NCI-H1048 (cell line): ENCODE results near the gene FXYD1.
"Not testable (repeated sequence)": the region's sequence is repeated elsewhere in the genome, so short reads cannot be mapped to it uniquely, and the experiment has no call there.

Source experiments
- DNase-seq: peaks from one replicate; lab custom pipeline; 2025; lab: John Stamatoyannopoulos, UW

FXYD1 gene

DNA sequence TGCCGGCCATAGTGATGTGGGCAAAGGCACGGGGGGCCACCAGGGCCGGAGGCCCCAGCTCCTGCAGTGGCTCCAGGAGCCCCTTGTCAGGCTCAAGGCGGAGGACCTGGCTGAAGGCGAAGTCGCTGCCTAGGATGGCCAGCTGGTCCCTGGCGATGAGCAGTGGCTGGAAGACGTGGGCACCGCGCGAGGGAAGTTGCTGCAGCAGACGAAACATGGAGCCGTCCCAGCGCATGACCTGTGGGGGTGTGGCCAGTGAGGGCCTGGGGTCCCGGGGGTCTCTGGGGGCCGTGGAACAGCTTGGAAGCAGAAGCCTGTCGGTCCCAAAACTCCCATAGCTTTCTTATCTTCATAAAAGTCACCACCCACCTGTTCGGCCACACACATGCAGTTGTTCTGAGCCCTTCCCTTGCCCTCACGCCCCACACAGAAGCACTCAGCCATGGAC is 13.3 kb upstream of the FXYD1 start:
- no peak for DNase-seq

DNA sequence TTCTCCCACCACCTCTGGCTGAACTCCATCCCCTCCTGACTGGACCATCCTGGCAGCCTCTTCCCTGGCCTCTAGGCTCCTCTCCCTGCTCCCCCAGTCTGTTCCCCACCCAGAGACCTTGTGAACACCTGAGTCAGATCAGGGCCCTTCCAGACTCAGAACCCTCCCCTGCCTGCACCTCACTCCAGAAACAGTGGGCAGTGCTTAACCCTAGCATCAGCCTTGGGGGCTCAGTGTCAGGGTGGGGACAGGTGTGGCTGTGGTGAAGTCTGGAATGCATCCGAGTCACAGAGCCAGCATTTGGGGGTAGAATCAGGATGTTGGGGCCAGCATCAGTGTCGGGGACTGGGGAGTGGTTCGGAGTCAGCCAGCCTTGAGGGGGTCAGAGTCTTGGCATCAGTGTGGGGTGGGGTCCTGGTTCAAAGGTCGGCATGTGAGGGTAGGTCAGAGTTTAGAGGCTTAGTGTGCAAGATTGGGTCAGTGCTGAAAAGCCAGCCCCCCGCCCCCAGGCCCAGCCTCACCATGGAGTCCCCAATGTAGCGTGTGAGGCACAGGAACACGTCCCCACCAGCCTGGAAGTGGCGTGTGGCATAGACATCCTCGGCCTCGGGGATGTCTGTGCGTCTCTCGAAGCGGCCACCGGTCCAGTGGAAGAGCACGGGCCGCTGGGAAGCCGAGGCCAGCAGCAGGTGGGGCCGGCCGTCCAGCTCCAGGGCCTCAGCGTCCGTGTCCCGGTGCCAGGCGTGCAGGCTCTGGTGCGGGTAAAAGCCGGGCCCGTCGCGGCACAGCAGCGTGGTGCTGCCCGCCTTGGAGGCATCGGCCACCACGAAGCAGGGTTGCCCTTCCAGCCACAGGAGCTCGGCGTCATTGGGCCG is 12.6 kb upstream of the FXYD1 start:
- no peak for DNase-seq

DNA sequence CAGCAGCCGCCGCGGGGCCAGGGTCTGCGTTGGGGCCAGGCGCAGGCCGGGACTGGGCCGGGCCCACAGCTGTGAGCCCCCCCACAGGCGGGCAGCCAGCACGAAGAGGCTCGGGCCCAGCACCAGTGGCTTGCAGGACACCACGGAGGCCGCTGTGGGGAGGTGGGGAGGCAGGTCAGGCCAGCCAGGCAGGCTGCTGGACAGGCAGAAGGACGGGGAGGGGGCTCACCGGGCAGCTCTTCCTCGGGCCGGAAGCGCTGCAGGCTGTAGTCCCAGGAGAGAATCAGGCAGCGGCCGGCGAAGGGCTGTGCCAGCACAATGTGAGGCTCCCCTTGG is 12.0 kb upstream of the FXYD1 start:
- no peak for DNase-seq

DNA sequence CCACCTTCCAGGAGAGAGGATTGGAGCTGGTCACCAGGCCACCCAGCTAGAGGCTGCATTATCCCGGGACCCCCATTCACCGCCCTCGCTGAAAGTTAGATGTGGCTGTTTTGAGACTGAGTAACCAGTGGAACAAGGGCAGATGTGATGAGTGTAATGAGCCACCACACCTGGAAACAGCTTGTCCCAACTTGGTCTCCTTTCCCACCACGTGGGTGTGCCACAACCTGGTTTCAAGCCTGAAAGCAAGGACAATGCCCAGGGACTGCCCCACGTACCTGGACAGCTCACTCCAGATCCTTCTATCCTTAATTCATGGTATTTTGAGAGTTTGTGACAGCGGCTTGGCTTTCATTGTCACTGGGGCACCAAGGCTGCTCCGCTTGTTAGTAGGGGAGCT is 10.8 kb upstream of the FXYD1 start:
- no peak for DNase-seq

DNA sequence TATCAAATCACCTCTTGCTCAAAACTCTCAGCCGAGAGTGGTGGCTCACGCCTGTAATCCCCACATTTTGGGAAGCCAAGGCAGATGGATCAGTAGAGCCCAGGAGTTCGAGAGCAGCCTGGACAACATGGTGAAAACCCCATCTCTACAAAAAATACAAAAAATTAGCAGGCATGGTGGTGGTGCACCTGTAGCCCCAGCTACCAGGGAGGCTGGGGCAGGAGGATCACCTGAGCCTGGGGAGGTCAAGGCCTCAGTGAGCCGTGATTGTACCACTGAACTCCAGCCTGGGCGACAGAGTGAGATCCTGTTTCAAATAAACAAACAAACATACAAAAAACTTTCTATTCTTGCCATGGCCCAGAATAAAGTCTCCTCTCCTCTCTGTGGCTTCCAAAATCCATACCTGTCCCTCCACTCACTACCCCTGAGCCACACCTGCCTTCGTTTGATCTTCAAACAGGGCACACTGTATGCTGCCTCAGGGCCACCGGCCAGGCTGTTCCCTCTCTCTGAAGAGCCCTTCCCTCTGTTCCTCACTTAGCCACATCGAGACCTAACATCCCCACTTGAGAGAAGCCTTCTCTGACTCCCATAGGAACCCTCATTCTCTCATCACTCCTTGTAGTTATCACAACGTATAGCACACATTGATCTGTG is 10.1 kb upstream of the FXYD1 start:
- DNase-seq, result no peak

DNA sequence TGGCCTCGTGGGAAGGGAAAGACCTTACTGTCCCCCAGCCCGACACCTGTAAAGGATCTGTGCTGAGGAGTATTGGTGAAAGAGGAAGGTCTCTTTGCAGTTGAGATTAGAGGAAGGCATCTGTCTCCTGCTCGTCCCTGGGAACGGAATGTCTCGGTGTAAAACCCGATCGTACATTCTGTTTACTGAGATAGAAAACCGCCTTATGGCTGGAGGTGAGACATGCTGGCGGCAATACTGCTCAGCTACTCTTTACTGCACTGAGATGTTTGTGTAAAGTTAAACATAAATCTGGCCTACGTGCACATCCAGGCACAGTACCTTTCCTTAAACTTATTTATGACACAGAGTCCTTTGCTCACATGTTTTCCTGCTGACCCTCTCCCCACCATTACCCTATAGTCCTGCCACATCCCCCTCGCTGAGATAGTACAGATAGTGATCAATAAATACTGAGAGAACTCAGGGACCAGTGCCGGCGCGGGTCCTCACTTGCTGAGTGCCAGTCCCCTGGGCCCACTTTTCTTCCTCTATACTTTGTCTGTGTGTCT is 8.8 kb upstream of the FXYD1 start:
- DNase-seq, result not testable (repeated sequence)

DNA sequence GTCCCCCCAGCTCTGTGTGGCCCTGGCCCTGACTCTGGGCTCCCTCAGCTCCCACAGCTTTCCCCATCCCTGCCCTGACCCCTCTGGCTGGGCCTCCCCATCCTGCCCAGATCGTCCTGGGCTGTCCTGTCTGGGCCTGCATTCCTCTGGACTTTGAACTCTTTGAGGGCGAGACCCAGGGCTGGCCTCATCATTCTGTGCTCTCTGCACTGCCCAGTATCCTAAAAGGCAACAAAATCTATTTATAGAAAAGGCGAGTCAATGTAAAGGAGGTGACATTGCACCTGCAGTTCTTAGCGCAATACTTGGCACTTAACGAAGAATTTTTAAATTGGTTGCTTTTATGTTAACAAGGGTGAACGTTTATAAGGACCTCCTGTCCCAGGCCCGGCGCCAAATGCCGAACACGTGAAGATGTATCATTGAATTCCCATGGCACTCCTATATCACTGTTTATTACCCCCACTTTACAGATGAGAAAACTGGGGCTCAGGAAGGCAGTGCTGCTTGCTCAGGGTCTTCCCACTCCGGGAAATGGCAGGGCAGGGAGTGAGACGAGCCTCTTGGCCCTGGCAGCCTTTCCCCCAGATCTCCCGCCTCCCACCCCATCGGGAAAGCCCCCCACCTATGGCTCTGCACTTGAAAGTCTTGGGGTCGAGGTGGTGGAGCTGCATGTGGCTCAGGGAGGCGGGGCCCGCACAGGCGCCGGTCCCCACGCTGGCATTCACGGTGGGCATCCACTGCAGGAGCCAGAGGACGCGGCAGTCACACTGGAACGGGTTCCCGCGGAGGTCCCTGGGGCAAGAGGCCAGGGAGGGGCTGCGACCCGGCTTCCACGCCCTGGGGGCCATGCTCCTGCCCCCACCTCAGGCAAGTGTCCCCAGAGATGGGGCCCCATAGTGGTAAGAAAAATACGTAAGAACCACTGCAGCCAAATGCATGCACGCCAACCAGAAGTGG is 7.6 kb upstream of the FXYD1 start:
- no peak for DNase-seq

DNA sequence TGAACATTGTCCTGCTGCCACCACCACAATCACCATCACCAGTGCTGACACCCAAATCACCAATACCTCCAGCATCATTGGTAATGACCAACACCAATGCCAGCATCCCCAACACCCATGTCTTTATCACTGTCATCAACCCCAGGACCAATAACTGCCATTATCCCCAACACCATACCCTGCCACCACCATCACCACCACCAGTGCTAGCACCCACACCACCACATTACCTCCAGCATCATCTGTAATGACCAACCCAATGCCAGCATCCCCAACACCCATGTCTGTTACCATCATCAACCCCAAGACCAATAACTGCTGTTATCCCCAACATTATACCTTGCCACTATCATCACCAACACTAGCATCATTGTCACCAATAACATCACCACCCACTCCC is 6.4 kb upstream of the FXYD1 start:
- no peak for DNase-seq

DNA sequence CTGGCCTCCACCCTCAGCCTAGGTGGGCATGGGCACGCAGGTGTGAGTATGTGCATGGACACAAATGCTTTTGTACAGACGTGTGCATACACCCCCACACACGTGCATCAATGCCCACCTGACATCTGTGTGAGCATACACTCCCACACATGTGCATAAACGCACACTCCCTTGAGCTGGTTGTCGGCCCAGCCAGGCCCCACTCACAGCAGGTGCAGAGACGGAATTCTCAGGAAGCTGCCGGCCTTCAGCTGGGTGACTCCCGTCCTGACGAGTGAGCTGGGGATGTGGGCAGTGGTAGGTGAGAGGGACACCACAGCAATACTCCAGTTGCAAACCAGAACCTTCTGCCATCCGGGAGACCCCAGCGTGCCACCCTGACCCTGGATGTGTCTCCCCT is 4.8 kb upstream of the FXYD1 start:
- no peak for DNase-seq

DNA sequence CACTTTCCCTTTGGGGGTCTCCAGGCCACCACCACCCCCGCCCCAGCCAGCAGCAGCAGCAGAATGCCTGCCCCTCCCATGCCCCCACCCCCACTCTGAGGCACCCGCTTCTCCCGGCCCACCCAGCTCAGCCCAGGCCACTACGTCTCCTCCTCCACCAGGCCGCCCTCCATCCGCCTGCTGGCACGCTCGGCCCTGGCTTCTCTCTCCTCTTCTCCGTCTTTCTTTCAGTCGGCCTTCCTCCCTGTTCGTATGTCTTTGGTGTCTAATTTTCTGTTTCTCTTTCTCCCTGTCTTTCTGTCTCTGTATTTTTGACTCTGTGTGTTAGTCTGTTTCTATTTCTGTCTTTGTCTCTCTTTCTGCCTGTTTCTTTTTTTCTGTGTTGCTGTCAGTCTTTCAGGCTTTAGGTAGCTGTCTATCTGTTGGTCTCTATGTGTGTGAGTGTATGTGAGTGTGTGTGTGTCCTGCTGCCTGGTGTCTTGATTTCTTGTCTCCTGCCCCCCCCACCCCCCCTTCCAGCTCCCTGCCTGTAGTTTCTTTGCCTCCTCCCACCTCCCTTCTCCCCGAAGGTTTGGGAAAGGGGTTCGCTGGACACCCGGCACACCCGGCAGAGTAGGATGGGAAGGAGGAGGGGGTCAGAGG is 3.9 kb upstream of the FXYD1 start, which contains the start of gene LGI4:
LGI4 (minus strand) TSS at position 459 of the 642 bp plus-strand sequence; CDS start at position 80, 379 bp downstream.
- DNase-seq, result no peak

DNA sequence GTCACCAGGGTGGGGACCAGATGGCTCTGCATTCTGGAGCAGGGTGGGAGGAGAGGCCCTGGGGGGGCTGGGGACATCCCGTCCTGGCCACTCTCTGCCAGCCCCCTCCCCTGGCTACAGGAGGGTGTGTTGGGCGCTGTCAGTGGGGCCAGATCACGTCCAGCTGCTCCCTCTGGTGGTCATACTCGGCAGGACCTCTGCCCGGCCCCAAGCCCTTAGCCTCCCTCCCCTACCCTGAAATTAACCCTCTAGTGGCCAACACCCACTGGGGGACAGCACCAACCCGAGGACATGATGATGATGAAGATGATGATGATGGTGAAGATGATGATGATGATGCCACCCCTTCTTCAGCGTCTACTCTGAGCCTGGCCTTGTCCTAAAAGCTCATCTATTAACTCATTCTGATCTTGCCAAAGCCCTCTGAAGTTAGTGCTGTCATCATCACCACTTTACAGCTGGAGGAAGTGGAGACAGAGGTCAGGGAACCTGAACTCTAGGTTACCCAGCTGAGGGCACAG is 3.2 kb upstream of the FXYD1 start:
- no peak for DNase-seq

DNA sequence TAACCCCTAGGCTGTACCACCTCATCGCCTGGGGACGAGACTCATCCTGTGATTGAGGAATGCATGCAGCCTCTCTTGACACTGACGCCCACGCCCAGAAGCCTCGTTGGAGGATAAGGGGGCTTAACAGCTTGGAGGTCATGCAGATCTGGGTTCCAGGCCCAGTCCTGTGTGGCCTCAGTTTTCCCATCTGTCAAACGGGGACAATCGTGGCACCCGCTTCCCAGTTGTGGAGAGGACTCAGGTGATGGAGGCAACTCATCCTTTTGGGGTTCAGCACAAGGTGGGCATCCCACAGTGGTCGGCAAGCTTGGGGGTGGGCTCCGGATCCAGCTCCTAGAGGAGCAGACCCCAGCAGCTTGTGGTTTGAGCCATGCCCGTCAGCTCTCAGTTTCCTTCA is 2.4 kb upstream of the FXYD1 start:
- no peak for DNase-seq

DNA sequence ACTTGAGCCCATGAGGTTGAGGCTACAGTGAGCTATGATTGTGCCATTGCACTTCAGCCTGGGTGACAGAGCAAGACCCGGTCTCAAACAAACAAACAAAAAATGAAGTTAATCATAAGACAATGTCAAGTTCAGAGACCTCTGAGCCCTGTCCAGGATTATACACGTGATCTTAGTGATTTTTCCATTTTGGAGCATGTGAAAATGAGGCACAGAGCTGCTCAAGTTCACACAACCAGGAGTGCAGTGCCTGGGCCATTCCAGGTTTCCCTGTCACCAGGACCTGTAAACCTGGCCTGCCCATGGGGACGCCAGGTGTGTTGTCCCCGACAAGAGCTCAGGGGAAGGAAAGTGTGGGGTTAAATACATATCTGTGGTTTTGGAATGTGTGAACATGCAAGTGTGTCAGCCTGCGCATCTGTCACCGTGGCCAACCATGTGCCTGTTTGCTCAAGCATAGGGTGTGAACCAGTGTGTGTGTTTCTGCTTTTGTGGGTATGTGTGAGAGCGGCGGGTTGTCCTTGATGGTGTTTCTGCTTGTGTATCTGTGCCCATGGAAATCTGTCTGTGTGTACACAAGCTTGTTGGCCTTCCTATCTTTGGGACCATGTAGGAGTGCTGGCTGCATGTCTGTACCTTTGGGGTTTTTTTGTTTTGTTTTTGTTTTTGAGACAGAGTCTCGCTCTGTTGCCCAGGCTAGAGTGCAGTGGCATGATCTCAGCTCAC is 1.5 kb upstream of the FXYD1 start:
- DNase-seq, result no peak

DNA sequence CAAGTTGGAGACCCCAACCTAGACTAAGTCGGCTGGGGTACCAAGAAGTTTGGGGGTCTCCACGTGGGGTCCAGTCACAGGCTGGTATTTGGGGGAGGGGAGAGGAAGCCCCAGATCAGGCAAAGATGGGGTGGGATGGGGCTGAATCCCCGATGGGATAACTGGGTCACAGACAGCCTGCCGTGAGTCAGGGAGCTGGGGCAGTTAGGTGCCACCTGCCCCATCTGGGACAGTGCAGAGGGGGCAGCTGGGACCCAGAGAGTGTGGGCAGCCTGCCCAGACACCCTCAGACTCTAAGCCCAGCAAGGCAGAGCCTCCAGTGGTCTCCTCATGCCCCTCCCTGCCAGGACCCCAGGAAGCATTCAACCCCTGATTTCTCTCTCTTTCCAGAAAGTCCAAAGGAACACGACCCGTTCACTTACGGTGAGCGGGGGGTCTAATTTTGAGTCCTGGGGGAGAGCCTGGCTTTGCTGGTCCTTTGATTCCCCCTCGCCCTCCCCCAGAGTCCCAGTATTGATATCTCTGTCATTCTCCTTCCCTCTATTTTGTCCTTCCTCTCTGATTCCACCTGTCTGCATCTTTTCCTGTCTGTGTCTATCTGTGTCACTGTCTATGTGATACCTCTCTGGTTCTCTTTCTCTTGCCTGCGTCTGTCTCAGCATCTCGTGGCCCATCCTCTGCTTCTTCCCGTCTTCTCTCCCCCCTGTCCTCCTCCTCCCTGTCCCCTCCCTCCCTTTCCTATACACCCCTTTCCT is 1.8 kb downstream of the FXYD1 start:
- DNase-seq, result no peak

DNA sequence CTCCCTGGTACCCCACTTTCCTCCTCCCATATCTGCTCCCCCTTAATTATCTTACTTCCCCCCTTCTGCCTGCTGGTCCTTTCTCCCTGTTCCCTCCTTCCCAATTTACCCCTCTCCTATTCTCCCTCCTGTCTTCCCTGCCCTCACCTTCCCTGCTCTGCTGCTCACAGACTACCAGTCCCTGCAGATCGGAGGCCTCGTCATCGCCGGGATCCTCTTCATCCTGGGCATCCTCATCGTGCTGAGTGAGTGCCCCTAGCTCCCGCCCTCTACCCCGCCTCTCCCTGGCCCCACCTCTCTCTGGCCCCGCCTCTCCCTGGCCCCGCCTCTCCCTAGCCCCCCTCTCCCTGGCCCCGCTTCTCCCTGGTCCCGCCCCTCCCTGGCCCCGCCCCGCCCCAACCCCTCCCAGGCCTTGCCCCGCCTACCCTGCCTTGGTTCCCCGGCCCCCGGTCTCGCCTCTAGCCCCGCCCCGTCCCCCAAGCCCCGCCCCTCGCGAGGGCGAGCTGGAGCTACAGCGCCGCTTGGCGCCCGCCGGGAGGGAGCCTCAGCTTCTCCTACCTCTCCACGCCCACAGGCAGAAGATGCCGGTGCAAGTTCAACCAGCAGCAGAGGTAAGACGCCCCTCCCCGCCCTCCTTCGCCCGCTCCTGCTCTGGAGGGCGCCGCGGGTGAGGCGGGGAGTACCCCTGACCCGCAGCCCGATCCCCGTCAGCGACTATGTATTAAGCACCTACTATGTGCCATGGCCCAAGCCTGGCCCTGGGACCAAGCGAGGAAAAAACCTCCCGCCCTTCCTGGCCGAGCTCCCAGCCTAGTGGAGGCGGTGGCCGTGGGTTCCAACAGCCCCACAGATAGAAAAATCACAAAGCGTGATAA is 2.6 kb downstream of the FXYD1 start:
- peak; percentile 60 for DNase-seq

DNA sequence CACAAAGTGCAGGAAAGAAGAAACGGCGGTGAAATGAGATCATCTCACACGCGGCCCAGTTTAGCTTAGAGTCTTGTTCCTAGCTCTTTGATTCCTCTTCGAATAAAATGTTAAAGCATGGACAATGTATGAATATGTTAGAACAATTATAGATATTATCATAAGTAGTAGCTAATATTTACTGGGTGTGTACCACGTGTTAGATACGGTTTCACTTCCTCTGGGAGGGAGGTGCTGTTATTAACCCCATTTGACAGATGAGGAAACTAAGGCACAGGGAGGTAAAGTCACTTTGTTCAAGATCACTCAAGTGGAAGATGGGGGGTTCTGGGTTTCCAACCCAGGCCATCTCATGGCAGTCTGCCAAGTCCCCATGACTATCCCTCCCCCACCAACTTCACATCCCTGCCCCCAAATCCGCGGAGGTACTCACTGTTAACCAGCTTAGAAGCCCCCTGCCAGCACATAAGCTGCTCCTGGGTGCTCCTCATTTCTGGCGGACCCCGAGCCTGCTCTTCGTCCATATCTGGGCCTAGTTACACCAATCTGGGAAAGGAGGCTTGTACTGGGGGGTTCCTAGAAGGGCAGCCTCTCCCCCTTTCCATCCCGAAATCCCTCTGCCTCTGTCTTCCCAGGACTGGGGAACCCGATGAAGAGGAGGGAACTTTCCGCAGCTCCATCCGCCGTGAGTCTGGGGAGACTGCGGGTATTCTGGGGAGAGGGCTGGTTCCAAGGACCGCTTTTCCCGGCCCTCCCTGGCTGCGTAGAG is 3.4 kb downstream of the FXYD1 start:
- no peak for DNase-seq

DNA sequence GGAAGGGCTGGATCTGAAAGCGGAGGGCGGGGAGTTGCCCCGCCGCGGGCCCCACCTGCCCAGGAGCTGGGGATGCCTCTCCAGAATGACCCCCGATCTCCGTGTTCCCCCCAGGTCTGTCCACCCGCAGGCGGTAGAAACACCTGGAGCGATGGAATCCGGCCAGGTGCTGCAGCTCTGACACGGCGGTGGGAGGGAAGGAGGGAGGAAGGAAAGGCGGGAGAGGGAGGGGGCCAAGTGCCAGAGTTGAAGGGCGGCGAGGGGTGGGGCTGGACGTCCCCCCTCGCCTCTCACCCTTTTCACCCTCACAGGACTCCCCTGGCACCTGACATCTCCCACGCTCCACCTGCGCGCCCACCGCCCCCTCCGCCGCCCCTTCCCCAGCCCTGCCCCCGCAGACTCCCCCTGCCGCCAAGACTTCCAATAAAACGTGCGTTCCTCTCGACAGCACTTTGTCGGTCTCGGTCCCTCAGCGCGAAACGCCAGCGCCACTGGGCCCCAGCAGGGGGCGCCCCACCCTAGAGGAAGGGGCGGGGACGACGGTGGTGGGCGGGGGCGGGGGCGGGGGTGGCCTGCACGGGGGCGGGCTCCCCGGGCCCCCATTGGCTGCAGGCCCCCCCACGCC is 4.1 kb downstream of the FXYD1 start:
- no peak for DNase-seq
